Neutrophil (primary cell): ENCODE data around the gene TREX2.

Source experiments
- H3K27ac ChIP-seq: fragments of 200-600 bp; sonication (generic); 2 replicates; pipeline ENCODE4 v1.5.1; 2016; ENCODE audit warnings: mild to moderate bottlenecking, moderate library complexity
- H3K27me3 ChIP-seq: fragments of 200-600 bp; sonication (generic); 2 replicates; pipeline ENCODE4 v1.6.0; 2016; ENCODE audit warnings: mild to moderate bottlenecking
- H3K36me3 ChIP-seq: fragments of 200-600 bp; sonication (generic); 2 replicates; pipeline ENCODE4 v1.5.1; 2017
- H3K4me1 ChIP-seq, 2 experiments: fragments of 200-600 bp in 1 of 2; sonication (generic) in 1 of 2; 1 replicate in 1 of 2; 2 replicates in 1 of 2; pipeline versions ENCODE4 v1.5.1 to v1.6.1; 2013 to 2016; ENCODE audit warnings: low read depth in 1 of 2, low read length in 1 of 2, mild to moderate bottlenecking in 1 of 2, moderate library complexity in 1 of 2; ENCODE audit not compliant: control insufficient read depth in 1 of 2, insufficient read depth in 1 of 2
- H3K4me3 ChIP-seq, 2 experiments: fragments of 200-600 bp in 1 of 2; sonication (generic) in 1 of 2; 1 replicate in 1 of 2; 2 replicates in 1 of 2; pipeline ENCODE4 v1.5.1; 2013 to 2016; ENCODE audit warnings: low read depth in 1 of 2, low read length in 1 of 2, mild to moderate bottlenecking in 1 of 2, moderate library complexity in 1 of 2
- H3K9me3 ChIP-seq: fragments of 200-600 bp; sonication (generic); 2 replicates; pipeline ENCODE4 v1.5.1; 2016
- TF ChIP-seq, protein P1 (sequence below): fragments of 200-600 bp; sonication (generic); IDR thresholded peaks from 2 replicates; pipeline ENCODE4 v1.5.1; 2016; ENCODE audit warnings: antibody characterized with exemption

The TREX2 gene

DNA sequence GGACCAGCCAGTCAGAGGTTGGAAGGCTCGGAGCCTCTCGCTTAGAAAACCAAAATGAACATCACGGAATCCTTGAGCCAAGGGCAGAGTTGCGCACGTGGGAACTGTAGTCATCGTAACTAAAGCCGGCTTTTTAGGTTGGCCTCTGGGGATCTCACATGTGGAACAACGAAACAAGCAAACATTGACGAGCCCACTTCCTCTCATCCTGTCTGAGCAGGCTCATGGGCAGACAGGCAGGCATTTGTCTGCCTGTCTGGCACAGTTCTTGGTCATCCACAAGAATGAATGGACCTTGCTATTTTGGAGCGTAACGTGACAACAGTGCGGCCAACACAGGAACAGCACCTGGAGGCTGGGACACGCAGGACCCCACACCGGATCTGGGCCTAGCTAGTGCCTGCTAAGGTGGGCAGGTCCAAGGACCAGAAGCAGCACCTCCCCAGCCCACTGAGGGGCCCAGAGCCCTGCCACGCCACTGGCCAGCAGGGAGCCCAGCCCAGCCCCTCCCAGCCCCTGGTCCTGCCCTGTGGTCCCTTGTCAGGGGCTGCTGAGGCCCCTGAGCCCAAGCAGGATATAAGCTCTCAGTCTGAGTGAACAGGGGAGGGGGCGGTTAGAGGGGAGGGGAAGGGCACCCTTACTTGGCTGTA is 9.2 kb upstream of the TREX2 start:
- TF ChIP-seq, protein P1, sequence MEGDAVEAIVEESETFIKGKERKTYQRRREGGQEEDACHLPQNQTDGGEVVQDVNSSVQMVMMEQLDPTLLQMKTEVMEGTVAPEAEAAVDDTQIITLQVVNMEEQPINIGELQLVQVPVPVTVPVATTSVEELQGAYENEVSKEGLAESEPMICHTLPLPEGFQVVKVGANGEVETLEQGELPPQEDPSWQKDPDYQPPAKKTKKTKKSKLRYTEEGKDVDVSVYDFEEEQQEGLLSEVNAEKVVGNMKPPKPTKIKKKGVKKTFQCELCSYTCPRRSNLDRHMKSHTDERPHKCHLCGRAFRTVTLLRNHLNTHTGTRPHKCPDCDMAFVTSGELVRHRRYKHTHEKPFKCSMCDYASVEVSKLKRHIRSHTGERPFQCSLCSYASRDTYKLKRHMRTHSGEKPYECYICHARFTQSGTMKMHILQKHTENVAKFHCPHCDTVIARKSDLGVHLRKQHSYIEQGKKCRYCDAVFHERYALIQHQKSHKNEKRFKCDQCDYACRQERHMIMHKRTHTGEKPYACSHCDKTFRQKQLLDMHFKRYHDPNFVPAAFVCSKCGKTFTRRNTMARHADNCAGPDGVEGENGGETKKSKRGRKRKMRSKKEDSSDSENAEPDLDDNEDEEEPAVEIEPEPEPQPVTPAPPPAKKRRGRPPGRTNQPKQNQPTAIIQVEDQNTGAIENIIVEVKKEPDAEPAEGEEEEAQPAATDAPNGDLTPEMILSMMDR = no peak

DNA sequence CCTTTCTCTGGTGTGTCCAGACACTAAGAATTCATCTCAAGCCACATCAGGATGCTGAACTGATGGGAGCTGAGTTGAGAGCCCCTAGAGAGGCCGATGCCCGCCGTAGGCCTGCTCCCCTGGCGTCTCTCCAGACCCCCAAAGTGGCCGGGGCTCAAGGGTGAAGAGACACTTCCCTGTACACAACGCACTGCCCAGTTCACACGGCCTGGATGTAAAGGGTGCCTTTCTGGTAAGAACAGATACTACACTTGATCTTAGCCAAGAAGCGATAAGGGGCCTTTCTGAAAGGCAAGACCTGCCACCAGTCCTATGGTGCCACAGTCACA is 5.1 kb upstream of the TREX2 start:
- TF ChIP-seq, protein P1 = no peak
- H3K27ac ChIP-seq = no peak overlapping the region

More for the DNA sequence above, 9.2 kb upstream of the TREX2 start:
- Histone ChIP-seq H3K27ac (no peak overlapping the region), H3K36me3 (peaks cover 21% of the 10 kb centered on the region), H3K27me3 (no peaks in the 10 kb centered on the region), H3K4me3 (no peak overlapping the region), H3K4me1 (no peaks in the 10 kb centered on the region), H3K9me3 (no peaks in the 10 kb centered on the region)

DNA sequence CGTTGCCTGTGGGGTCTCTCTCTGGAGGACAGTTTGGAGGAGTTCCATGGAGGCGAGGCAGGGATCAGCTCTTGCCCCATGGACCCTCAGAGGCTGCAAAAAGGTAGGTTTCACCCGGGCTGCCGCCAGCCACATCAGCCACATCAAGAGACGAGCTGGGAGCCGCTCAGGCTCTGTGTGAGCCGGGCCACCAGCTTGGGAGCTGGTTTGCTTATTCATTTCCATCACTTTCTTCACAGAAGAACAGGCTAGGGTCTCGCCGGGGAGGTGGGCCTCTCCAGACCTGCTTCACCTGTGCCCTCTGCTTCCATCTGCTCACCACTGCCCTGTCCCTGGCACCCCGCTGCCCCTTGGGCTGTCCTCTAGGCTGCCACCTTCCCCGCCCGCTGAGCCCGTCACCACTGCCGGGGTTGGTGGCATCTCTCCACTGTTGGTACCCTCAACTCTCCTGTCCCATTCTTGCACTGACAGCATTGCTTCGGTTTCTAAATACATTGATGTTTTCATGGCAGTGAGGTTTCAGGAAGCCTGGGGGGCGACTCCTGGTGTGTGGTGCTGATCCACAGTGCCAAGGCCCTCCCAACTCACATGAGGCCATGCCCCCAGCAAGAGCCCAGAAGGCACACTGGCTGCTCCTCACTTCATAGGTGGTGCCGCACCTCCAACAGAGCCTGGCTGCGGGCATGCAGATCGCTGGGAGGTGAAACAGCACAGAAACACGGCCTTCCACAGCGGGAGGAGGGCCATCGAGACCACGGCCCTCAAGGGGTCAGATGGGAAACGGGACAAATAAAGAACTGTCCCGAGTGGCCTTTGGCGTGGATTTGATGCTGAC is 4.5 kb upstream of the TREX2 start:
- Histone ChIP-seq H3K27ac (no peak overlapping the region), H3K27me3 (no peaks in the 10 kb centered on the region), H3K9me3 (no peaks in the 10 kb centered on the region), H3K36me3 (peaks cover 13% of the 10 kb centered on the region), H3K4me1 (no peaks in the 10 kb centered on the region), H3K4me3 (no peak overlapping the region)
- TF ChIP-seq, protein P1 = no peak

More for the DNA sequence above, 5.1 kb upstream of the TREX2 start:
- no peak overlapping the region for H3K4me3 ChIP-seq
- H3K9me3 ChIP-seq = no peaks in the 10 kb centered on the region
- H3K27me3 ChIP-seq = no peaks in the 10 kb centered on the region
- H3K4me1 ChIP-seq = no peaks in the 10 kb centered on the region
- peaks cover 17% of the 10 kb centered on the region for H3K36me3 ChIP-seq

DNA sequence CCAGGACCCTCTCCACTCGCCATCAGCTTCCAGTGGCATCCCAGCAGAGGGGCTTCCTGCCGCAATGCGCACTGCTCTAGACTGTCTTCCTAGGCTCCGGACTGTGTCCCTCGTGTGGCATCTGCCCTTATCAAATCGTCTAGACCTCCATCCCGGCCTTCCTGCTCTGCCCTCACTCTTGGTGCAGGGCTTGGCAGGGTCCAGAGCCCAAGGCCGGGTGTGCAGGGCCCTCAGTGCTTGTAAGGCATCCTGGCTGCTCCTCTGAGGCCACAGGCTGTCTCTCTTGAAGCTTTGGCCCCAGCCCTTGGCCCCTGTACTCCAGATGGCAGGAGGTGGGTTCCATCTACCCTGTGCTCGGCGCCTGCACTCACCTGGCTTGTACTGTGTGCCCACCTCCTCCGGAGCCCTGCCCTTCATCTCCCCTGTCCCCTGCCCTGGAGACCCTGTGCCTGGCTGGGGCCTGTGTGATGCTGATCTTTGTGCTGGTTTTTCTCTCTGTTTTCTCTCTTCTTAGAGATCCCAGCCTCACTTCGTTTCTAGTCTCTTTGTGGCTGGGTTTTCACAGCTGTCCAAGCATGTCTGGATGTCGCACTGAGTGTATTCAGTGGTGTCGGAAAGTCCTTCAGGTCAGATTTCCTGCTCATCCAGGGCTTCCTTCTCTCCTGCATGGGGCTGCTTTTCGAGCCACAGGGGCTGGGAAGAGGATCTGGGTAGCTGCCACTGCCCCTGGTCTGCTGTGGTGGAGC is 3.7 kb upstream of the TREX2 start:
- TF ChIP-seq, protein P1 = no peak
- no peaks in the 10 kb centered on the region for H3K27me3 ChIP-seq
- no peak overlapping the region for H3K4me3 ChIP-seq
- H3K27ac ChIP-seq = no peak overlapping the region
- peaks cover 5% of the 10 kb centered on the region for H3K36me3 ChIP-seq
- no peaks in the 10 kb centered on the region for H3K4me1 ChIP-seq
- H3K9me3 ChIP-seq = no peaks in the 10 kb centered on the region

DNA sequence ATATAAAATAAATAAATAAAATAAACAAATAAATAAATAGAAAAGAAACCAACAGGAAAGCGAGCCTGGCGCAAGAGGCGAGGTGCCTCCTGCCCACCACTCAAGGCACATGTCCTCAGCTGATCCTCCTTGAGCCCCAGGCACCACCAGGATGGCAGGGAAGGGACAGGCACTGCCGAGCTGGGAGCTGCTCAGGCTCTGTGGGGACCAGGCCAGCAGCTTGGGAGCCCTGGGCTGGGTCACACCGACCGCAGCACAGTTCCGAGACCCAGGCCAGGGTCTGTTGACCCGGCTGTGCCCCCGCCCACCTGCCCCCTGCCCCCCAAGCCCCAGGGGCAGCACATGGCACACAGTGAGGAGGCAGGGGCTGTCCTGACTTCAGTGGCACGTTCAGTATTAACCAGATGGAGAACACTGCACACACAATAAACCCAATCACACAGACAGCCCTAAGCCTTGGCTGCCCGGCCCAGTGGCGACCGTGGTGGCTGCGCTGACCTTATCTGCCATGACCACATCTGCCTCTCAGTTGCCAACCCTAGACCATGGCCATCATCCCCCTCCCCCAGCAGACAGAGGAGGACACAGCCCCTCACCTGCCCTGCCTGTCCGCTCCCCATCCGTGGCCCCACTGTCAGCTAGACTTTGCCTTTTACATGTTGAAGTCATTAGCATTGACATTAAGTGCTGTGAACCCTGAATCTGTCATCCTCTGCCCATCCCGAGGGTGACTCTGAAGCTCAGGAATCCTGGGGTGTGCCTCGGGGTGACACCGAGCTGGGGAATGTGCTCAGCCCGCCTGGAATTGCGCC is 2.9 kb upstream of the TREX2 start:
- TF ChIP-seq, protein P1 = no peak
- H3K4me1 ChIP-seq = no peaks in the 10 kb centered on the region

More for the DNA sequence above, 2.9 kb upstream of the TREX2 start:
- H3K36me3 ChIP-seq = no peaks in the 10 kb centered on the region
- H3K27me3 ChIP-seq = no peaks in the 10 kb centered on the region
- H3K9me3 ChIP-seq = no peaks in the 10 kb centered on the region
- no peak overlapping the region for H3K27ac ChIP-seq
- no peak overlapping the region for H3K4me3 ChIP-seq
